Retinal pigment epithelial cell (primary cell): Measurements from ENCODE around the gene ANKRD13B.

Experiments
- DNase-seq: peaks from one replicate; pipeline ENCODE4 v3.0.0-alpha.2; 2010; ENCODE audit warnings: low read depth
- H3K4me3 ChIP-seq: 2 replicates; pipeline ENCODE4 v1.5.1; 2011; ENCODE audit warnings: mild to moderate bottlenecking, low read length, control low read depth, moderate library complexity
- CTCF ChIP-seq: conservative IDR thresholded peaks from 2 replicates; pipeline ENCODE4 v1.5.1; 2011; ENCODE audit warnings: low read depth, low read length, control low read depth, inconsistent platforms

Gene ANKRD13B

GRCh38 chr17:29584452-29585079, 8.4 kb upstream of the ANKRD13B start:
- TF ChIP-seq CTCF: no peak
- H3K4me3 ChIP-seq: no peak overlapping the region
- no peak for DNase-seq

GRCh38 chr17:29585080-29585751, 7.7 kb upstream of the ANKRD13B start:
- no peak overlapping the region for H3K4me3 ChIP-seq
- TF ChIP-seq CTCF: peak; percentile 52
- DNase-seq: no peak

DNA sequence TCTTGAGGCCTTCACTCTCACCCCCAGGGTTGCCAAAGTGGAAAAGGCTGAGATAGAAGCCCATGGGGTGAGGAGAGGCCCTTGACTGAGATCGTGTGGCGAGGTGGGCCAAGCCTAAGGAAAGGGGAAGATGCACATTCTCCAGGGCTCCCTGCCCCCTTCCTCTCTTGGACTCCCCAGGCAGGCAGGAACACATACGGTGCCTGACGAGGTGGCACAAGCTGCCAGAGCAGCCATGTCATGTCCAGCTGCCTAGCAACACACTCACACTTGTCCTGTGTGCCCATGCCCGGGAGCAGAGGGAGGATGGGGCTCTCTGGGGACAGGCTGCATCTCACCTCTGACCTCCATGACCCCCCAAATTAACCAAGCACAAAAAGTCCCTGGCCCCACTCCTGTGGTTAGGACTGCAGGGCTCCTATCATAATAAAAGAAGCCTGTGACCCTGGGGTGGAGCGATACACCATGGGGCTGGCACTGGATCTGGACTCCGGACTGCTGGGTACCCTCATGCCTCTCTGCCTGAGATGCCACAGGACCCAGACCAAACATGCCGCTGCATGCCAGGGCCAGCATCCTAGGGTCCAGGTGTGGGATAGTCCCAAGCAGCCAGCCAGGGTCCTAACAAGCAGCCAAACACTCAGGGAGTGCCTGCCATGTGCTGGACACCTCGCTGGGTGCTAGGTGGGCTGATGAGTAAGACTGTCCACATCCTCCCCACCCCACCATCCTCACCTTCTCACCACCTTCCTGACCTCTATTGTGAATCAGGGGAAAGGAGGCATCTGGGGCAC, 6.1 kb upstream of the ANKRD13B start:
- DNase-seq: no peak
- peak overlapping the region; percentile 84 for H3K4me3 ChIP-seq
- no peak for TF ChIP-seq CTCF

DNA sequence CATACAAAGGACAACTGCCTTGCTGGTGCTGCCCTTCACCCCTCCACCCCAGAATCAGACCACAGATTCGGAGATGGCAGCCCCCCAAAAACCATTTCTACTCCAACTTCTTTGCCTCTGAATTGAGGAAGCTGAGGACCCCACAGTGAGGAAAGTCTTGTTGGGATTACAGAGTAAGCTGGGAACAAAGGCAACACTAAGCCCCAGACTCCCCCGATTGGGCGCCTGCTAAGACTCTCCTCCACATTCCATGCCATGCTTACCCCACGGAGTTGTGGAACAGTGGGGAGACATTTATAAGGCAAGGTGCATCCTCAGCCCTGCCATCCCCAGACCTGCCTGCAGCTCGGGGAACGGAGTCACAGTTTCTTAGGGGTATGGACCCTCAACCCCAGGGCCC, 5.3 kb upstream of the ANKRD13B start:
- TF ChIP-seq CTCF: no peak
- H3K4me3 ChIP-seq: peak overlapping the region; percentile 84
- DNase-seq: no peak

DNA sequence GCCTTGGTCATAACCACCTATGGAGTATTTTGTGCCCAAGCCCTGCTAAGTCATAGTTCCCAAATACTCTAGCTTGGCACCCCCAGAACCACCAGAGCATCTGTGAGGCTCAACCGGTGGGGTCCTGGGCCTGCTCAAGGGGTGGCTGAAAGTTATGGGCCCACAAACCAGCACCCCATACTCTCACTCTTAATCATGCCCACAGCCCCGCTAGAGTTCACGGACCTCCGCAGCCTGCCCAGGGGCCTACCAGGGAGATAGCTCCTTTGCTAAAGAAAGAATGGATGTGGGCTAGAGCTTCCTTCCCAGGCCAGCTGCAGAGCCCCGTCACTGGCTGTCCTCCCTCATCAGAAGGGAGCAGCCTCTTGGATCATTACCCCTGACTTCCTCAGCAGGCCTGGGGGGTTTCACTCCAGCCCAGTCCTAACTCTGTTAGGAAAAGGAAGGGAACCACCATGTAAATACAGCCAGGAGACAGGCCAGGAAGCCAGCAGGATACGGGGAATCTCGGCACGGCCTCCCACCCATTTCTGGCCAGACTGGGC, 4.8 kb upstream of the ANKRD13B start:
- DNase-seq: no peak
- TF ChIP-seq CTCF: no peak
- peak overlapping the region; percentile 84 for H3K4me3 ChIP-seq

- TF ChIP-seq CTCF: no peak
- H3K4me3 ChIP-seq: peak overlapping the region; percentile 84
- DNase-seq: no peak
Measured at GRCh38 chr17:29588562-29589411, 4.1 kb upstream of the ANKRD13B start.
